ENCODE measurements around the gene LOXL1.

Gene LOXL1

GRCh38 chr15:73930790-73931281 lies 4.6 kb downstream of the LOXL1 start:
- Histone ChIP-seq H2BK12ac (ENCODE audit: low read length in 2 of 2) (no peak overlapping the region), H2BK5ac (ENCODE audit: low read depth, low read length, poor library complexity, severe bottlenecking) (no peak overlapping the region), H3K14ac (ENCODE audit: low read length in 2 of 2) (no peak overlapping the region), H3K9me3 (ENCODE audit: control insufficient read depth, low read length) (no peaks in the 10 kb centered on the region), H3K23ac (ENCODE audit: low read length in 2 of 2) (no peak overlapping the region), H4K91ac (ENCODE audit: low read length) (no peak overlapping the region), H3K9ac (ENCODE audit: low read length) (peak overlapping the region; percentile 90), H2BK15ac (ENCODE audit: low read depth, poor library complexity, severe bottlenecking) (no peak overlapping the region), H3K27ac (ENCODE audit: low read length, poor library complexity, severe bottlenecking) (peak overlapping the region; percentile 95), H3K4ac (ENCODE audit: low read depth in 1 of 2, low read length in 2 of 2) (no peak overlapping the region), H2BK120ac (ENCODE audit: low read depth, low read length) (no peak overlapping the region), H3K36me3 (ENCODE audit: control insufficient read depth in 1 of 2, insufficient read depth in 2 of 2, low read depth in 1 of 2, low read length in 2 of 2) (peaks cover 33 to 49% of the 10 kb centered on the region in 2 experiments), H4K8ac (ENCODE audit: low read length) (no peak overlapping the region), H3K18ac (ENCODE audit: low read depth in 1 of 2, low read length in 2 of 2) (no peak overlapping the region), H3K4me2 (ENCODE audit: low read length, poor library complexity, severe bottlenecking) (no peak overlapping the region), H3K27me3 (ENCODE audit: control insufficient read depth in 1 of 2, insufficient read depth in 1 of 2, low read length in 2 of 2) (no peaks in the 10 kb centered on the region), H2AFZ (ENCODE audit: low read depth, low read length) (no peak overlapping the region), H3K4me1 (ENCODE audit: control insufficient read depth, insufficient read depth, low read depth, low read length) (peaks cover 60% of the 10 kb centered on the region), H3K4me3 (ENCODE audit: insufficient read depth in 1 of 2, low read depth in 1 of 2, low read length in 2 of 2) (peak overlapping the region in 1 of 2 experiments; percentile 96), H2AK5ac (ENCODE audit: low read length, severe bottlenecking) (peak overlapping the region; percentile 49), H3K79me1 (replicated peaks; ENCODE audit: low read length, poor library complexity, severe bottlenecking) (peaks cover 5% of the 10 kb centered on the region)
- WGBS: 77% methylated on average over 7 of the region's 7 CpGs
- no peak for DNase-seq

GRCh38 chr15:73931441-73931840 lies 5.2 kb downstream of the LOXL1 start:
- no peak overlapping the region for H2AFZ ChIP-seq (ENCODE audit: low read depth, low read length)
- H3K4ac ChIP-seq (ENCODE audit: low read depth in 1 of 2, low read length in 2 of 2): no peak overlapping the region
- 48% methylated on average over 2 of the region's 2 CpGs for WGBS
- H3K4me2 ChIP-seq (ENCODE audit: low read length, poor library complexity, severe bottlenecking): no peak overlapping the region
- peaks cover 5% of the 10 kb centered on the region for H3K79me1 ChIP-seq (replicated peaks; ENCODE audit: low read length, poor library complexity, severe bottlenecking)
- DNase-seq: no peak
- no peak overlapping the region for H3K23ac ChIP-seq (ENCODE audit: low read length in 2 of 2)
- H2BK120ac ChIP-seq (ENCODE audit: low read depth, low read length): no peak overlapping the region
- no peak overlapping the region for H2BK12ac ChIP-seq (ENCODE audit: low read length in 2 of 2)
- H2BK5ac ChIP-seq (ENCODE audit: low read depth, low read length, poor library complexity, severe bottlenecking): no peak overlapping the region
- H3K9me3 ChIP-seq (ENCODE audit: control insufficient read depth, low read length): no peaks in the 10 kb centered on the region
- peak overlapping the region in 1 of 2 experiments; percentile 96 for H3K4me3 ChIP-seq (ENCODE audit: insufficient read depth in 1 of 2, low read depth in 1 of 2, low read length in 2 of 2)
- peak overlapping the region; percentile 90 for H3K9ac ChIP-seq (ENCODE audit: low read length)
- H3K36me3 ChIP-seq (ENCODE audit: control insufficient read depth in 1 of 2, insufficient read depth in 2 of 2, low read depth in 1 of 2, low read length in 2 of 2): peaks cover 33 to 49% of the 10 kb centered on the region in 2 experiments
- no peak overlapping the region for H4K91ac ChIP-seq (ENCODE audit: low read length)
- H3K14ac ChIP-seq (ENCODE audit: low read length in 2 of 2): no peak overlapping the region
- no peaks in the 10 kb centered on the region for H3K27me3 ChIP-seq (ENCODE audit: control insufficient read depth in 1 of 2, insufficient read depth in 1 of 2, low read length in 2 of 2)
- no peak overlapping the region for H4K8ac ChIP-seq (ENCODE audit: low read length)
- no peak overlapping the region for H2BK15ac ChIP-seq (ENCODE audit: low read depth, poor library complexity, severe bottlenecking)
- no peak overlapping the region for H3K18ac ChIP-seq (ENCODE audit: low read depth in 1 of 2, low read length in 2 of 2)
- H3K27ac ChIP-seq (ENCODE audit: low read length, poor library complexity, severe bottlenecking): peak overlapping the region; percentile 95
- H3K4me1 ChIP-seq (ENCODE audit: control insufficient read depth, insufficient read depth, low read depth, low read length): peaks cover 66% of the 10 kb centered on the region
- H2AK5ac ChIP-seq (ENCODE audit: low read length, severe bottlenecking): peak overlapping the region; percentile 35

- H3K36me3 ChIP-seq (ENCODE audit: control insufficient read depth in 1 of 2, insufficient read depth in 2 of 2, low read depth in 1 of 2, low read length in 2 of 2): peaks cover 37 to 56% of the 10 kb centered on the region in 2 experiments
- no peak overlapping the region for H2BK15ac ChIP-seq (ENCODE audit: low read depth, poor library complexity, severe bottlenecking)
- no peaks in the 10 kb centered on the region for H3K9me3 ChIP-seq (ENCODE audit: control insufficient read depth, low read length)
- H2AK5ac ChIP-seq (ENCODE audit: low read length, severe bottlenecking): peak overlapping the region; percentile 24
- H4K91ac ChIP-seq (ENCODE audit: low read length): no peak overlapping the region
- no peak for DNase-seq
- H3K79me1 ChIP-seq (replicated peaks; ENCODE audit: low read length, poor library complexity, severe bottlenecking): peaks cover 7% of the 10 kb centered on the region
- no peak overlapping the region for H3K18ac ChIP-seq (ENCODE audit: low read depth in 1 of 2, low read length in 2 of 2)
- peak overlapping the region; percentile 1 for H3K27ac ChIP-seq (ENCODE audit: low read length, poor library complexity, severe bottlenecking)
- WGBS: 62% methylated on average over 6 of the region's 6 CpGs
- no peak overlapping the region for H3K23ac ChIP-seq (ENCODE audit: low read length in 2 of 2)
- H2BK120ac ChIP-seq (ENCODE audit: low read depth, low read length): no peak overlapping the region
- H2AFZ ChIP-seq (ENCODE audit: low read depth, low read length): no peak overlapping the region
- H3K4me1 ChIP-seq (ENCODE audit: control insufficient read depth, insufficient read depth, low read depth, low read length): peaks cover 77% of the 10 kb centered on the region
- H3K14ac ChIP-seq (ENCODE audit: low read length in 2 of 2): no peak overlapping the region
- H3K4ac ChIP-seq (ENCODE audit: low read depth in 1 of 2, low read length in 2 of 2): no peak overlapping the region
- H3K4me3 ChIP-seq (ENCODE audit: insufficient read depth in 1 of 2, low read depth in 1 of 2, low read length in 2 of 2): peak overlapping the region in 1 of 2 experiments; percentile 13
- no peak overlapping the region for H2BK12ac ChIP-seq (ENCODE audit: low read length in 2 of 2)
- H3K4me2 ChIP-seq (ENCODE audit: low read length, poor library complexity, severe bottlenecking): no peak overlapping the region
- peak overlapping the region; percentile 90 for H3K9ac ChIP-seq (ENCODE audit: low read length)
- no peak overlapping the region for H2BK5ac ChIP-seq (ENCODE audit: low read depth, low read length, poor library complexity, severe bottlenecking)
- no peaks in the 10 kb centered on the region for H3K27me3 ChIP-seq (ENCODE audit: control insufficient read depth in 1 of 2, insufficient read depth in 1 of 2, low read length in 2 of 2)
- H4K8ac ChIP-seq (ENCODE audit: low read length): no peak overlapping the region
These were observed 6.3 kb downstream of the LOXL1 start for GRCh38 chr15:73932381-73933191.

- H3K23ac ChIP-seq (ENCODE audit: low read length in 2 of 2): no peak overlapping the region
- WGBS: 87% methylated on average over 6 of the region's 7 CpGs
These were observed 8.0 kb downstream of the LOXL1 start for GRCh38 chr15:73934281-73934680.

More at GRCh38 chr15:73934281-73934680, 8.0 kb downstream of the LOXL1 start:
- no peak for DNase-seq
- H3K27ac ChIP-seq (ENCODE audit: low read length, poor library complexity, severe bottlenecking): no peak overlapping the region
- no peak overlapping the region for H4K8ac ChIP-seq (ENCODE audit: low read length)
- H4K91ac ChIP-seq (ENCODE audit: low read length): no peak overlapping the region
- H3K27me3 ChIP-seq (ENCODE audit: control insufficient read depth in 1 of 2, insufficient read depth in 1 of 2, low read length in 2 of 2): no peaks in the 10 kb centered on the region
- H3K36me3 ChIP-seq (ENCODE audit: control insufficient read depth in 1 of 2, insufficient read depth in 2 of 2, low read depth in 1 of 2, low read length in 2 of 2): peaks cover 44 to 66% of the 10 kb centered on the region in 2 experiments
- H2AK5ac ChIP-seq (ENCODE audit: low read length, severe bottlenecking): no peak overlapping the region
- H2AFZ ChIP-seq (ENCODE audit: low read depth, low read length): no peak overlapping the region
- H2BK120ac ChIP-seq (ENCODE audit: low read depth, low read length): no peak overlapping the region
- no peak overlapping the region for H3K14ac ChIP-seq (ENCODE audit: low read length in 2 of 2)
- H3K4me2 ChIP-seq (ENCODE audit: low read length, poor library complexity, severe bottlenecking): no peak overlapping the region
- H2BK5ac ChIP-seq (ENCODE audit: low read depth, low read length, poor library complexity, severe bottlenecking): no peak overlapping the region
- no peaks in the 10 kb centered on the region for H3K9me3 ChIP-seq (ENCODE audit: control insufficient read depth, low read length)
- H3K18ac ChIP-seq (ENCODE audit: low read depth in 1 of 2, low read length in 2 of 2): no peak overlapping the region
- no peak overlapping the region for H3K4me3 ChIP-seq (ENCODE audit: insufficient read depth in 1 of 2, low read depth in 1 of 2, low read length in 2 of 2)
- H3K4ac ChIP-seq (ENCODE audit: low read depth in 1 of 2, low read length in 2 of 2): no peak overlapping the region
- H3K79me1 ChIP-seq (replicated peaks; ENCODE audit: low read length, poor library complexity, severe bottlenecking): peaks cover 12% of the 10 kb centered on the region
- H3K9ac ChIP-seq (ENCODE audit: low read length): no peak overlapping the region
- H3K4me1 ChIP-seq (ENCODE audit: control insufficient read depth, insufficient read depth, low read depth, low read length): peaks cover 77% of the 10 kb centered on the region
- no peak overlapping the region for H2BK15ac ChIP-seq (ENCODE audit: low read depth, poor library complexity, severe bottlenecking)
- no peak overlapping the region for H2BK12ac ChIP-seq (ENCODE audit: low read length in 2 of 2)

All from mesenchymal stem cell (in vitro differentiated cells and primary cell).